ENCODE data around the gene GALNT15.

GALNT15 gene

GRCh38 chr3:16233806-16234205 is 59.3 kb downstream of the GALNT15 start:
- no peaks in the 10 kb centered on the region for H4K20me1 ChIP-seq (ENCODE audit: insufficient read depth, low read length)
- no peaks in the 10 kb centered on the region for H3K36me3 ChIP-seq (ENCODE audit: insufficient read depth, low read length)
- no peaks in the 10 kb centered on the region for H3F3A ChIP-seq (ENCODE audit: insufficient read depth, low read length)
- H3K27me3 ChIP-seq (ENCODE audit: insufficient read depth, low read length): no peaks in the 10 kb centered on the region
- H3K4me2 ChIP-seq (ENCODE audit: low read length): no peak overlapping the region
- H3K4me3 ChIP-seq (ENCODE audit: low read depth, low read length, poor library complexity, severe bottlenecking): no peak overlapping the region
- no peaks in the 10 kb centered on the region for H3K79me2 ChIP-seq (ENCODE audit: insufficient read depth, low read length)
- TF ChIP-seq CTCF (IDR thresholded peaks at IDR 0.05; ENCODE audit: low read length): no peak
- TF ChIP-seq EZH2 (IDR thresholded peaks at IDR 0.05; ENCODE audit: borderline replicate concordance, low read length): no peak
- H3K4me1 ChIP-seq (ENCODE audit: insufficient read depth, low read length, severe bottlenecking): no peaks in the 10 kb centered on the region
- no peak overlapping the region for H2AFZ ChIP-seq (ENCODE audit: low read length)
- H3K27ac ChIP-seq (ENCODE audit: low read depth, low read length, poor library complexity, severe bottlenecking): no peak overlapping the region
- H3K9me2 ChIP-seq (ENCODE audit: low read depth, low read length): no peaks in the 10 kb centered on the region
- H3K9me3 ChIP-seq (ENCODE audit: low read length): no peaks in the 10 kb centered on the region
- H3K9ac ChIP-seq (ENCODE audit: low read length): no peak overlapping the region

GRCh38 chr3:16234281-16234680 is 59.8 kb downstream of the GALNT15 start:
- Histone ChIP-seq H2AFZ (ENCODE audit: low read length) (no peak overlapping the region), H3K36me3 (ENCODE audit: insufficient read depth, low read length) (no peaks in the 10 kb centered on the region), H3K4me2 (ENCODE audit: low read length) (no peak overlapping the region), H3K9me2 (ENCODE audit: low read depth, low read length) (no peaks in the 10 kb centered on the region), H3K27ac (ENCODE audit: low read depth, low read length, poor library complexity, severe bottlenecking) (no peak overlapping the region), H4K20me1 (ENCODE audit: insufficient read depth, low read length) (no peaks in the 10 kb centered on the region), H3K79me2 (ENCODE audit: insufficient read depth, low read length) (no peaks in the 10 kb centered on the region), H3K4me3 (ENCODE audit: low read depth, low read length, poor library complexity, severe bottlenecking) (no peak overlapping the region), H3K9ac (ENCODE audit: low read length) (no peak overlapping the region), H3K27me3 (ENCODE audit: insufficient read depth, low read length) (no peaks in the 10 kb centered on the region), H3K9me3 (ENCODE audit: low read length) (no peaks in the 10 kb centered on the region), H3F3A (ENCODE audit: insufficient read depth, low read length) (no peaks in the 10 kb centered on the region), H3K4me1 (ENCODE audit: insufficient read depth, low read length, severe bottlenecking) (no peaks in the 10 kb centered on the region)
- TF ChIP-seq EZH2 (IDR thresholded peaks at IDR 0.05; ENCODE audit: borderline replicate concordance, low read length): no peak
- TF ChIP-seq CTCF (IDR thresholded peaks at IDR 0.05; ENCODE audit: low read length): no peak

GRCh38 chr3:16236030-16236639 is 61.7 kb downstream of the GALNT15 start:
- no peaks in the 10 kb centered on the region for H4K20me1 ChIP-seq (ENCODE audit: insufficient read depth, low read length)
- H3K36me3 ChIP-seq (ENCODE audit: insufficient read depth, low read length): no peaks in the 10 kb centered on the region
- H3F3A ChIP-seq (ENCODE audit: insufficient read depth, low read length): no peaks in the 10 kb centered on the region
- H2AFZ ChIP-seq (ENCODE audit: low read length): no peak overlapping the region
- H3K4me1 ChIP-seq (ENCODE audit: insufficient read depth, low read length, severe bottlenecking): no peaks in the 10 kb centered on the region
- H3K9me2 ChIP-seq (ENCODE audit: low read depth, low read length): no peaks in the 10 kb centered on the region
- H3K27ac ChIP-seq (ENCODE audit: low read depth, low read length, poor library complexity, severe bottlenecking): no peak overlapping the region
- H3K4me3 ChIP-seq (ENCODE audit: low read depth, low read length, poor library complexity, severe bottlenecking): no peak overlapping the region
- H3K4me2 ChIP-seq (ENCODE audit: low read length): no peak overlapping the region
- no peaks in the 10 kb centered on the region for H3K27me3 ChIP-seq (ENCODE audit: insufficient read depth, low read length)
- H3K9me3 ChIP-seq (ENCODE audit: low read length): no peaks in the 10 kb centered on the region
- H3K79me2 ChIP-seq (ENCODE audit: insufficient read depth, low read length): no peaks in the 10 kb centered on the region
- no peak overlapping the region for H3K9ac ChIP-seq (ENCODE audit: low read length)
- no peak for TF ChIP-seq CTCF (IDR thresholded peaks at IDR 0.05; ENCODE audit: low read length)
- no peak for TF ChIP-seq EZH2 (IDR thresholded peaks at IDR 0.05; ENCODE audit: borderline replicate concordance, low read length)
